ENCODE data around the gene SUGCT.

SUGCT gene

DNA sequence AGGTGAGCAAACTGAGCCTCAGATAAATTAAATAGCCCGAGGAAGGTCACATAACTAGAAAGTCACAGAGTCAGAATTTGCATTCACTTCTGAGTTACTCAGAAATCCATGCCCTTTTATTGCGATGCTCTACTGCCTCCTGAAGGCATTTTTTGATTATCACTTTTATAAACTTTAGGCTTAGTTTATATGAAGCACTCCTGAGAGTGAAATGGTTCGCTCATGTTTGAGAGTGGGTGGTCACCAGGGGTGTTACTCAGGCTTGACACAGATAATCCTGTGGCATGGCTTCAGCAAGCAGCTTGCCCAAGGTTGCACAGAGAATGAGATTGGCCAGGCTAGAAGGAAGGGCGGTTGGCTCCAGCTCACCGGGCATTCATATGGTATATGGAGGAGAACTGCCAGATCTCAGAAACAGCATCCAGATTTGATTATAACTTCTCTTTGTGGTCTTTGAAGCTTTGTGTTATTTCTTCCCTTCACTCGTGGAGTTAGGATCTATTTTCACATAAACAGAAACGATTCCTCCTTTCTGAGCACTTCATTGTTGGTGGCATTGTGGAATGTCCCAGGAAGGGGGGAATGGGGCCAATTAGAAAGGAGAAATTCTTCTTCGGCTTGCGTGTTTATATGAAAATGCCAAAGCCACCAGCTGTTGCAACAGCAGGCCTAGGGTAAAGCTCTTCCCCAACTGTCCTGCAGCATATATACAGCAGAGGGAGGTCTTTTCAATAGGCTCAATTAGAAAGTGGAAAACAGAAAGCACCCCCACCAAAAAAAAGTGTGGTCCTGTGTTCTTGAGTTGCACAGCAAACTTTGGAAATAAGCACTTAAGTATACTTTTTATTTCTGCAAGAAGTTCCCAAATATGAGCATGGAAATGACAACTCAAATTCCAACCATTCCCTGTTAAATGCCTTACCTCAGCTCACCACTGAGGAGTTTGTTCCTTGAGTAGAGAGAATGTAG, 628.8 kb downstream of the SUGCT start:
- no peak for DNase-seq (ENCODE audit: low read depth in 3 of 3)

DNA sequence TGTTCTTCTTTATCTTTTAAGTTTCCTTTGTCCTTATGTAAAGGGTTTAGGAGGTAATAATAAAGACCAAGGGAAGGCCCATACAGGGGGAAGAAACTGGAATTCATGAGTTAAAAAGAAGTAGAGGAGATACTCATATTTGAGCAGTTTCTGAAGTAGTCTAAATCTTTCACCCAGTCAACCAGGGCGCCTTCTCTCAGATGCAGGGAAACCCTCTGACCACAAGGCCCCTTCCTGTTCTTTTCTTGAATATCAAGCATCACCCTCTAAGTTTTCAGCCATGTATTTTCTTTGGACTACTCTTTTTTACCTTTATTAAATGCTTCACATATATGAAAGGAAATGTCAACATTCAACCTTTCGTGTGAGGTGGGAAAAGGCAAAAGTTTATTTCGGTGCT, 630.8 kb downstream of the SUGCT start:
- no peak for DNase-seq (ENCODE audit: low read depth in 3 of 3)

DNA sequence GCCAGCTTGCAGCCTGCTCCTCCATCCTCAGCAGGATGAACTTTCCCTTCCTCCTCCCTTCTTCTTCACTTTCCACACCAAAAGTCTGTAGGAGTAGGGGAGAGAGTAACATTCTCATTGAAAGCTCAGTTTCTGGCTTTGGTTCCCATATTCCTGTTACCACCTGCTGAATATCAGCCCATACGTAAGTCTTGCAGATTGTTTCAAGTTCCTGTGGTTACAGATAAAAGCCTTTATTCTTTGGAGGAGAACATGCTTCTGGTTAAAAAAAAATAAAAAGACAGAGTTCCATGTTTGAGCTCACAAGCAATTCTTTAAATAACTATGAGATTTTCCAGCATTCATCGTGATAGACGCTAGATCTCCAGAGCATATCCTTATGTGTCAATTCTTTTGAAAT, 637.3 kb downstream of the SUGCT start:
- no peak for DNase-seq (ENCODE audit: low read depth in 3 of 3)

DNA sequence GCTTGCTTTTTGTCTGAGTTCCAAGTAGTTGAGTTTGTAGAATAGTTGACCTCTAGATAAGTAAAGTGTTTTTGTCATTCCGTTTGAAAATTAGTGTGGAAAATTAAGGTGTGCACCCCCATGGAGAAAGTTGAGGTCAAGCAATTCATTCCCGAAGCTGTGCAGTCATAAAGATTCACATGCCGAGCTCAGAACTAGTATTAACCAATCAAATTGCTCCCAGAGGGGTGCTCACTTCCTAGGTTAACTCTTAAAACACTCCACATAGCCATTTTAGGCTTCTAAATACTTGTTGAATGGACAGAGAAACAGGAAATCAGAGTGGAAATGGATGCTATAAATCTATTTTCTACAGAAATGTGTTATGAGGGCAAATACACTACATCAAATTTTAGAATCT, 638.9 kb downstream of the SUGCT start:
- DNase-seq (ENCODE audit: low read depth in 3 of 3) = no peak

DNA sequence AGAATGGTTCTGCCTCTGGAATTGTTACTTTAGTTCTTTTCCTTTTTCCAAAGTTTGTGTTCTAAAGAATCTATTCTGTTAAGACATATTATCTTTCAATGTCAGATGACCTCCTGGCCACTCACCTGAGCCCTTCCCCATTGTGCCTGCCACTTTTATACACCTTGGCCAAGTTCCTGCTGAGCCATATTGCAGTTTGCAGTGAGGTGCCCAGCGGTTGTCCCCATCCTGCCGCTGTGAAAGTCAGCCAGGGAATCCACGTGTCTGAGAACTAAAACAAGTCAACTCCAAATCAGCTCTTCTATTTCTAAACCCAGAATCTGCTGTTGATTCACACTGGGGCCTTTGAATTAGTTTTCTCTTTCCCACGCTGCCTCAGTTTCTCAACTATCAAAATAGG, 641.1 kb downstream of the SUGCT start:
- DNase-seq (ENCODE audit: low read depth in 3 of 3) = no peak

DNA sequence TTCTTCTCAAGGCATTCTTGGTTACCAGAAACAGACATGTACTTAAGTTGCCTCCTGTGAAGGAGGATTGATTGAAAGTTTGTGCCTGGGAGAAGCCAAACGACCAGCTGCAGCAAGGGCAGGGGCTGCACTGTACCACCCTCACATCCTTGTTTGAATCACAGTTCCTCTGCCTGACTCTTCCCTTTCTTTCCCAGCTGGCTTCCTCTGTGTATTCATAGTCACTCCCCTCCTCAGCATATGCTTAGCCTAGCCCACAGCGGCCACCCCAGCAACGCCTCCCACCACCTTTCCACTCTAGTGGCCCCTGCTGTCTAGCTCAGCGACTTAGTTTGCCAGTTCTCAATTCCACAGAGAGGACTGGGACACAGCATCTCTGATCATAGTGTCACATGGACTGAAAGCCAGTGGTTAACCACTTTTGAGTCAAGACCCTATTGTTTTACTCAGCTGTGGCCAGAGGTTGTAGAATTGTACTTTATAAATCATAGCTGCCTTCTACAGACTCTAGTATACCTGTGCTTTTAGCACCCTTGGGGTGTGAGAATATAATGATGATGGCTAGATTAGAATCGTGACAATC, 643.0 kb downstream of the SUGCT start:
- DNase-seq (ENCODE audit: low read depth in 3 of 3) = no peak

DNA sequence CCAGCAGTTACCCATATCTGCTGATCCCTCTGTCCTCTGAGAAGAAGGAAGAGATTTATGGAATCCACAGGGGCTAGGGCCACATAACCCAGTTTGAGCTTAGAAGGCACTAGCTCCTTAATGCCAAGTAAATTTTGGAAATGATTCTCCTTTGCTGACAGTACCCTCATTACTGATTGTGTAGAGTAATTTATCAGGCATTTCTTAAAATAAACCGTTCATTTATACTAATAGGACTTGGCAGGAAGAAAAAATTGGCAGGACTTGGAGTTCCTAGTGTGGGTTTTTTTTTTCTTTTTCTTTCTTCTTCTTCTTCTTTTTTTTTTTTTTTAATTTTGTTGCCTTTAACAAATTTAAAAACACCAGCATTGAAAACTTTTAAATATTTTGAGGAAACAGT, 645.7 kb downstream of the SUGCT start:
- no peak for DNase-seq (ENCODE audit: low read depth in 3 of 3)

DNA sequence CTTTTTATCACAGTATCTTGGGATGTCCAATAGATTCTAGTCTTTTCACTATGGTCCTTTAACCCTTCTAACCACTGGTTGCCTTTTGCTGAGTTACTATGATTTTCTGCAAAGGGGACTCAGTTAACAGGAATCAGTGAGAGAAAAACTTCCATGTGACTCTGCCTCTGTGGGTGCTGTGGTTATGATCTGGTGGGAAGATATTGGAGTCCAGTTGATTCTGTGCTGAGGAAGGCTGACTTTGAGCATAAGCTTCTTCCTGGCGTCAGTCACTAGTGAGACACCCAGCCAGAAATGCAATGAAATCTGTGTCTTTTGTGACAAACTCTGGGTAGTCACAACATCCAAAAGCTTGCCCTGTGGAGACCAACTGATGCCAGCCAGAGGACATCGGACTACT, 648.0 kb downstream of the SUGCT start:
- DNase-seq (ENCODE audit: low read depth in 3 of 3) = no peak

DNA sequence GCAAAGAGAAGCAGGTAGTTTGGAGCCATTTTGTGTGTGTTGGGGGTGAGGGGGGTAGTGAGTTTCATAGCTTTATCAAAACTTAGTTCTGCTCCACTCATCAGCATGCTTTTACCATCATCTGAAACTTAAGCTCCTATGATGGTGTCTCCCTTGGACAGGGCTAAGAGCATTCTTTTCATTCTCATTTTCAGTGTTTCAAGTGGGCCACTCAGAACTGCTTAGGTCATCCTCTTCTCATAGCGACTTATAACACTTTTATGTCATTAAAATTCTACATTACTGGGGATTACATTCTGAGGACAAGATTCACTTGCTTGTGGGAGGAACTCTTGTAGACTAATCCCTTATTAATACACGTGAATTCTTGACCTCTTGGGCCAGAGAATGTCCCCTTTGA, 649.4 kb downstream of the SUGCT start:
- no peak for DNase-seq (ENCODE audit: low read depth in 3 of 3)

DNA sequence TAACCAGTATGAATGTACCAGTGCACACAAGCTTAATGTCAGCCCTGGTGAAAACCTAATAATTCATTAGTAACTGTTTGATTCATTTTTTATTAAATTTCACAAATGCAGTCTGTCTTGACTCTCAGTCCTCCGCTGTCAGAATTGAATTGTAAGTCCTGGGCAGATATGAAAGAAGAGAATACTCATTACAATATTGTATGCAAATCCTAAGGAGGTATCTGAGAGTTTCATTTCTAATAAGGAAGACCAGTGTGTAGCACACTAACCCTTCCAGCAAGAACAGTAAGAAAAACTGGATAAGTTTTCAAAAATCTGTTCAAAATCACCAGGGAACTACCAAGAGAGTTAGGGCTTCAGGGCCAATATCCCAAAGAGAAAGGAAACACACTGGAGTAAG, 652.1 kb downstream of the SUGCT start:
- DNase-seq (ENCODE audit: low read depth in 3 of 3) = no peak

DNA sequence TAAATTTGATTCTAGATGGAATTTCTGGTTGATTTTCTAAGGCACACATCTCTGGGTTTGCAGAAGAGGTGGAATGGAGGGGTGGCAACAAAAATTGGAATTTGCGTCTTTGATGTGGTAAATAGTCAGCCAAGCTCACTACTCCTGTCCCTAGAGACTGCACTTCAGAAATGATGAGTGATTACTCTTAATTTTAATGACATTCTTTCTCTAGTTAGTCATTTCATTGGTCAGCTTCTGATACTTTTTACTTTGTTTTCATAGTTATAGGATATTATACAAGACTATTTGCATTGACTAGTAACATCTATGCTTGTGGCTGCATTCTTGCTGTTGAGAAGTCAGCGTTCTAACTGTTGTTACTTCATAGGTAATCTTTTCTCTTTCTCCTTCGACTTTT, 658.3 kb downstream of the SUGCT start:
- no peak for DNase-seq (ENCODE audit: low read depth in 3 of 3)

DNA sequence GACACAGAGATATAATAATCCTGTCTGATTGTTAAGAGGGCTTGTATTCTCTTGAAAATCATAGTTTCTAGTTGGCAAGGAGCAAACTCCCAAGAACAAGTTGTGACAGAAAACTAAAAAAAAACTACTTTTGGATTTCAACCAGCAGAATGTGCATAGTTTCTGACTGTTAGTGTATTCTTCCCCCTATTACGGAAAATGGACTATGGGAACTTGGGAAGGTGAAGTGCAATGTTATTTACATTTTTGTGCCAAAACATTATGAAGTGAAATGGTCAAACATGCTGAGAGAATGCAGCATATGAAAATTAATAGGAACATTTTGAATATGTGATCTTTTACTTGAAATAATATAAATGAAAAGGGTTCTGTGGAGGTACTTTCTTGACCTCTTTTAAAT, 660.8 kb downstream of the SUGCT start:
- DNase-seq (ENCODE audit: low read depth in 3 of 3) = no peak

DNA sequence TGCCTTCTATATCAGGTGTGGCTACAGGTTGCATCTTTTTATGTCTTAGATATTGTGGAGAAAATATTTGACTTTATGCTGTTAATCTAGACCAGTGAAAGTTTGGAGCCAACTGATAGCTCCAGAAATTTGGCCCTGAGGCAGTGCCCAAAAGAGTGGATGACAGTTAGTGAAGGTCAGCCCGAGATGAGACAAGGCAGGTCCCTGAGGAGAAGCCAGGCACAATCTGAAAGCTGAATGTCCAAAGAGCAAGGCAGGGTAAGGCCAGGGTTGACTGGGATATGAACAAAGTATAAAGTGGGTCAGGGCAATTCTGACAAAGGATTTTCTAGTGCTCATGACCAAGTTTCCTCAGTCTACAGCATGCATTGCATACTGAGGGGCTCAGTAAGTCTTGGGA, 661.9 kb downstream of the SUGCT start:
- DNase-seq (ENCODE audit: low read depth in 3 of 3) = no peak

DNA sequence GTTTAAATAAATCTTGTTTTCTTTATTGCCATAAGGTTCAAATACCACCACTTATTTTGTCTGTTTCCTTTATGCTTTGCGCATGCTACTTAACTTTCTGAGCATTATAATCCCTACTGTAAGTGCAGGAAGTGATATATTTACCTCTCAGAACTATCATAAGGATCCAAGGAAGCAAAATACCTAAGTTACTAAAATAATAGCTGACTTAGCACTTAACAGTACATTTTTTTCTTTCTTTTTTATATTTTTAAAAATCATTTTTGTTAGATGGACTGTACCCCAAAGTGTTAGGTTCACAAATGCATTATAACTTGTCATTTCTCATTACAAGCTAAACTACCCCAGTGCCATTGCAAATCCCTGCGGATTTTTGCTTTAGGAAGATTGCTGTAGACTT, 663.8 kb downstream of the SUGCT start:
- no peak for DNase-seq (ENCODE audit: low read depth in 3 of 3)

DNA sequence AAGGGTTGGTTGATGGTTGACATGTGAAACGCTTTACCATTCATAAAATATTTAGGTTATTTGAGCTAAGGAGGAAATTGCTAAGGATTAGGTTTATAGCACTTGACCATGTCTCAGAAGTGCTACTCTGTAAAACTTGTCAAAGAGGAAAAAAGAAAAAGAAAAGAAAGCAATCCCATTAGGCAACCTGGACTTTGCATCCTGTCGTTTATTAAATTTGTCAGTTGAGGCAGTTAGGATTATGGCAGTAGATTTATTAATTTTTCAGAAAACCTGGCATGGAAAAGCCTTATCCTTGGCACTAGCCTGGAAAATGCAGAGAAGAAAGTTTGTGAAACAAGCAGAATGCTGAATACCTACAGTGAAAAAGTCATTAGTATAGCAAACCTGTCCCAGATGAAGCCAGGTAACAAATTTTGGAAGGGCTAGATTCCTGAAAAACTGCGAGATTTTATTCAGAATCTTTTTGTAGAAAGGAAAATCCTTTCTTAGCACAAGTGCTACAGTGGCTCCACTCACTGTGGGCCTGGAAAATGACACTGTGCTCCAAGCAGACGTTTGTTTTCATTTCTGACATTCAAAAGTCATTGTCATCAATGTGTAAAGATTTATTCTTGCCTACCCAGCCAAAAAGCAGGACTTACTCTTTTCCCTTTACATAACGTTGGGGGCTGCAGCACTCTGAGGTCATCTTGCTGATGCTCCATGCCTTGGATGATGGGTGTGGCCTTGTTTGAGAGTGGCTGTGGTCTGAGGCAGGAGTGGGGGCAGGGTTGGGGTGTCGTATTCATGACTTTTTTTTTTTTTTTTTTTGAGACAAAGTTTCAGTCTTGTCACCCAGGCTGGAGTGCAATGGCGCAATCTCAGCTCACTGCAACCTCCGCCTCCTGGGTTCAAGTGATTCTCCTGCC, 664.9 kb downstream of the SUGCT start:
- DNase-seq (ENCODE audit: low read depth in 3 of 3) = no peak

DNA sequence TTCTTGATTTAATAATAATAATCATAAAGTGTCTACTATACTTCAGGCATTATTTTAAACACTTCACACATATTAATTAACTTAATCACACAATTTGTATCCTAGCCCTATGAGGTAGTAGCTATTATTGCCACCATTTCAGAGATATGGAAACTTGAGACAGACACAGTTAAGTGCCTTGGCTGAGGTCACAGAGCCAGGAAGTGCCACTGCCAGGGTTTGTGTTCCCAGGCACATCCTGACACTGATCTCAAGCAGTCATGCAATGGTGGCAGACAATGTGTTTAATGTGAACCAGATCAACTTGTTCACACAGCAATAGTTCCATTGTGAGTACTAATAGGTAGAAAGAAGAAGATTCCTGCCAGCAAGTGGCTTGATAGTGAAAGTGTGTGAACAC, 666.0 kb downstream of the SUGCT start:
- DNase-seq (ENCODE audit: low read depth in 3 of 3) = no peak

DNA sequence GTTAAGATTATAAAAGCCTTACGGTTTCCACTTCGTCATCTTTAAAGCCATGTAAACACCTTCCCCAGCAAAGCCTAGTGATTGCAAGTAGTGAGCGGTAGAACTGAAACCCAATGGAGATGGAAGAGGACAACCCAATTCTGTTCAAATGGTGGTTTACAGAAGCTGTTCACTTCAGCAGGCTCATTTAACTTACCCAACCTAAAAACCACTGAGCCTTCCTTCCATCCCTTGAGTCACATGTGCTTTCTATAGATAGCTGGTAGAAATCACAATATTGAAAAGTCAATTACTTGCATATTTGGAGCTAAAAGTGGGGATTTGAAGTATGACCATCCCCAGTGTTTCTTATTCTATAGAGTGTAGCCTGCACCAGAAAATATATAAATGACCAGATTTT, 667.7 kb downstream of the SUGCT start:
- no peak for DNase-seq (ENCODE audit: low read depth in 3 of 3)

DNA sequence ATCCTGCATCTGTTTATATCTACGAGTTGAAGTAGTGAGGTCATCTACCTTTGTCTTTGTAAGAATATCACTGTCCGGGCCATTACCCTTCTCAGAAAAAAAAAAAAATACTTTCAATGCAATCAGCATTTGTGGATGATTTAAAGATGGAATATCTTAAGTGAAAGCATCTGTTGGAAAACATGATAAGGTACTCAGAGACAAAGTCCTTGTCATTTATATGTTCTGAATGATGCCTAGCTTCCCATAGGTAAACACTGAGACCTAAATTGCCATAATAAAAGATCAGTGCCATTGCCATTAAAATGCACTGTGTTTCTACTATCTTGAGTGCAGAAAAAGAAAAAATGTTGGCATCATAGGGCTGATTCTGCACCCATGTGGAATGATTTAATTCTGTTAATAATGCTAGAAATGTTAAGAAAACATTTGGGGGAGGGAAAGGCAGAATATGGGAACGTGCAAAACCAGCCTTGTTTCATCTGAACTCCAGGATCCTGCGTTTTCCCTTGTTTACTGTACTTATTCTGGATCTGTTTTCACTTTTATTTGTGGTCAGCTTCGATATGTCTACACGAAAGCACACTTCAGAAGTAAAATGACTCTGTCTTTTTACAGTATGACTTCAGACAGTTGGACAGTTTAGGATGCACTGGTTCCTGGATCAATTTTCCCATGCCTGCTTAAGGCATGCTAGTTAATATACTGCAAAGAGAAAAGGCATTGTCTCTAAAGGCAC, 669.8 kb downstream of the SUGCT start:
- no peak for DNase-seq (ENCODE audit: low read depth in 3 of 3)

DNA sequence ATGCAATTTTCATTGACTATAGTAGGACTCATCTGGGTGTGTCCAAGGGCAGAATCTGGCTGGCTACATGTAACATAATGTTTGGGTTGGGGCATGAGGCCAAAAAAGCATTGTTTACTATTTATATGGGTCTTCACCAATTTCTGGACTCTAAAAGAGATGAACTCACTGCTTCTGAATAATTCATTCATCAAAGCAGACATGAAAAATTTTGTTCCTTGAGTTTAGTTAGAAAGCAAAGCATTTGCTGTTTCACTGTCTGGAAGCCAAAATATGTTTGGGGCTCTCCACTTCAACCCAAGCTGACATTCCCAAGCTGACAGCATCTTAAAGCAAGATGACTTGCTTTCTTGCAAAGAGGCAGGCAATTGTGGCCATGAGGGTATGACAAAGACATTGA, 670.6 kb downstream of the SUGCT start:
- DNase-seq (ENCODE audit: low read depth in 3 of 3) = no peak

DNA sequence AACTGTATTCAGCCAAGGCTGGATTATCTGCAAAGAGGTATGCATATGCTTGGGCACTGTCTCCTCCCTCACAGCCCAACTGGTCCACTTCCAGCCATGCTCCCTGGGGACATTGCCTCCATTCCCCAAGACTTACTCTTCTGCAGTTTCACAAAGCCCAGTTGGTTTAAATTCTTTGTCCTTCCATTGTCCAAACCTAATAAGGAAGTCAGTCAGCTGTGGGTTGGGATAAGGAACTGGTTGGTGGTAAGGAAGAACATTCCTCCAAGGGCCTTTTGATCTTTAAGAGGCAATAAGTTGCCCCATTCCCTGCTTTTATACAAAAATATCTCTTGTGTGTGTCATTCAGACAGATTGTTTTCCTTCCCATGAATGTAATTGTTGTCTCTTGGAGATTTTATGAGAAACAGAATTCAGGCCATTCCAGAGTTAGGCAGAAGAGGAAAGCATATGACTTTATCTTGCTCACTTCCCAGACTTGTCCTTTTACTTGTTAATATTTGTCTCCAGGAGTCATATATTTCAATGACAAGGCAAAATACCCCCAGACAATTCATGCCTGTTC, 673.7 kb downstream of the SUGCT start:
- DNase-seq (ENCODE audit: low read depth in 3 of 3) = no peak

DNA sequence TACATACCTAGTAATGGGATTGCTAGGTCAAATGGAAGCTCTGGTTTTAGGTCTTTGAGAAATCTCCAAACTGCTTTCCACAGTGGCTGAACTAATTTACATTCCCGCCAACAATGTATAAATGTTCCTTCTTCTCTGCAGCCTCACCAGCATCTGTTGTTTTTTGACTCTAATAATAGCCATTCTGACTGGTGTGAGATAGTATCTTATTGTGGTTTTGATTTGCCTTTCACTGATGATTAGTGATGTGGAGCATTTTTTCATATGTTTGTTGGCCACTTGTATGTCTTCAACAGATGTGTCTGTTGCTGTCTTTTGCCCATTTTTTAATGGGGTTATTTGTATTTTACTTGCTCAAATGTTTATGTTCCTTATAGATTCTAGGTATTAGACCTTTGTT, 675.5 kb downstream of the SUGCT start:
- no peak for DNase-seq (ENCODE audit: low read depth in 3 of 3)
